Inflammatory macrophage treated with lipopolysaccharide for 1 hour (primary cell): ENCODE measurements around the gene VSTM4.

Experiments
- DNase-seq, 2 donors: peaks; one replicate each; pipeline ENCODE4 v3.0.0-alpha.2; 2020 to 2022

The VSTM4 gene

GRCh38 chr10:49116509-49117375, 1.4 kb upstream of the VSTM4 start:
- DNase-seq: no peak

DNA sequence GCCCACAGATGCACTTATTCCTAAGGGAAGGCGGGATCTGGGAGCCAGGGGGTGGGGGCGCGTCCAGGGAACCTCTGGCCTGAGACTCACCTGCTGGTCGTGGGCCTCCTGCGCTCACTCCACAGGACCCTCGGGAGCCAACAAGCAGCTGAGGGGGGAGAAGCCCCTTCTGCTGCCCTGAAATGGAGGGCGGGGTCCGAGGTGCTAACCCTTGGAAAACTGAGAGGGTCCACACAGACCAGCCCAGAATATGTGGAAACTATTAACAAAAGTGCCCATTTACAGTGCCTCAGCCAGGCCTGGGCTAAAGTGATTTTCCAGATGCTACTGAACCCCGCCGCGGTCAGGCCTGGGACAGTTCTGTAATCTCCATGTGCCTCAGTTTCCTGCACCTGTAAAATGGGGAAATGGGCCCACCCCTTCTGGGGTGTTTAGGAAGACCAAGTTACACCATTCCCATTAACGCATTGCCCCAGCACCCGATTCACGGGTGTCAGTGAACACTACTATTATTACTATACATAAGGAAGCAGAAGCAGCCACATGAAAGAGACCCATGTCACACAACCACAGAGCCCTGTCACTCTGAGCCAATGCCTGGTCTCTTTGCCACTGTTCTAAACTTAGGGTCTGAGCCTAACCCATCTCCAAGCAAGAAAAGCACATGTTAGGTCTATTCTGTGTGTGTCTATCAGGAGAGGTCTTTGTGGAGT, 630 bp upstream of the VSTM4 start:
- DNase-seq: no peak

- no peak for DNase-seq
Measured at GRCh38 chr10:49114718-49115014, 656 bp downstream of the VSTM4 start.

GRCh38 chr10:49113741-49114141, 1.6 kb downstream of the VSTM4 start:
- no peak for DNase-seq

GRCh38 chr10:49112851-49113250, 2.5 kb downstream of the VSTM4 start:
- DNase-seq: no peak

DNA sequence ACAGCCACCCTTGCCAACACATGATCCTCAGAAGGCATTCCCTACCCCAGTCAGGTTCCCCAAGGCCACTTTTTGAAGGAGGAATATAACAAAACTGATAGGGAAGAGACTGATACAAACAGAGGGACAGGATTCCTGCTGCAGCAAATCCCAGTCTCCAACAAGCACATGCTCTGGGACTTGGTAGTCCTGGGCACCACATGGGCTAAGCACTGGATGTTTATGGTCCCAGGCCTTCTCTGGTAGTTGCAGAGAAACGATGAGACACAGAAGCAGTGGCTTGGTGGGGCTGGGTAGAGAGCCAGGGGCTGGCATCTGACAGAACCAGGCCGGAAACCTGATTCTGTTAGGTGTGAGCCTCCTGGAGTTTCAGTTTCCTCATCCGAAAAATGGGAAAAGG, 3.2 kb downstream of the VSTM4 start:
- DNase-seq: no peak

- DNase-seq: no peak
Measured at GRCh38 chr10:49111320-49111698, 4.0 kb downstream of the VSTM4 start.

- DNase-seq: no peak
Measured at GRCh38 chr10:49110684-49111319, 4.5 kb downstream of the VSTM4 start.

- no peak for DNase-seq
Measured at GRCh38 chr10:49109669-49110340, 5.5 kb downstream of the VSTM4 start.

DNA sequence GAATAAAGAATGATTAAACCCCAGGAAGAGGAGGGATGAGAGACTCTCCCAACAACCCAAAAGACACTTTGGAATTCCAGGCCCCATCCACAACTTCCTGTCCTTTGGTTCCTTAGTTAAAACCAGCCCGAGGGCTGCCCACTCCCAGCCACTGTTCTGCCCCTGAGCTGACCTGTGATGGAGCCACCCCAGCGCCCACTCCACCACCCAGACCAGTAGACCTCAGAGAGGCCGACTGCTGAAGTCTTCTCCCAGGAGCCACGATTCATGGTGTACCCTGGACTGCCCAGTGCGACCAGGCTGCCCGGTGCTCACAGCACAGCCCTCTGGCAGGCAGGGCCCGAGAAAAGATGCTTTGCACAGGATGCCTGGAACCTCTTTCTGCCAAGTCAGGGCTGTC, 6.7 kb downstream of the VSTM4 start:
- DNase-seq: no peak

- no peak for DNase-seq
Measured at GRCh38 chr10:49107887-49108267, 7.4 kb downstream of the VSTM4 start.

GRCh38 chr10:49107111-49107886, 8.0 kb downstream of the VSTM4 start:
- DNase-seq: no peak

GRCh38 chr10:49106451-49106850, 8.9 kb downstream of the VSTM4 start:
- DNase-seq: no peak

DNA sequence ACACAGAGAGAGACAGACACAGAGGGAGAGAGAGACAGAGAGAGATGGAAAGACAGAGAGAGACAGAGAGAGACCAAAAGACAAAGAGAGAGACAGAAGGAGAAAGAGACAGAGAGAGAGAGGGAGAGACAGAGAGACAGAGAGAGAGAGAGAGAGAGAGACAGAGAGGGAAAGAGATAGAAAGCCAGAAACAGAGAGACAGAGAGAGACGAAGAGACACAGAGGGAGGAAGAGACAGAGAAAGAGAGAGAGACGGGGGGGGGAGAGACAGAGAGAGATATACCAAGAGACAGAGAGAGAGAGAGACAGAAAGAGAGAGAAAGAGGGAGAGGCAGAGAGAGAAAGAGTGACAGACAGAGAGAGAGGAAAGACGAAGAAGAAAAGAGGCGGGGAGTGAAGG, 10.2 kb downstream of the VSTM4 start:
- DNase-seq: no peak

DNA sequence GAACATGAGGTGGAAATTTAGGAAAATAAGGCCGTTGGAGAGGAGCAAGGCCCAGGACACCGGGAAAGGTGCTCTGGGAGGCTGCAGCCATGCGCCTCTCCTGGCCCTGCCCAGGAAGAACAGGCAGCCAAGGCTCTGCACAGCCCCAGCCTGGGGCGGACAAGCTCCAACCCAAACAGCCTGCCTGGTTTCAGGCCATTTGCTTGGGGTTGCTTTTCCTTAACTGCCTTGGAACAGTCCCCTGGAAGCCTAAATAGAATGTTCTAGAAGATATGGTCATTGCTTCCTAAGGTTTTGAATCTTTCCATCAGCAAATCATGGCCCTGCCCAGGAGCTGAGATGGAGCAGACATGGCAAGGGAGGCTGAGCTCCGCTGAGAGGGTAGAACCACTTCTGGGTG, 11.0 kb downstream of the VSTM4 start:
- DNase-seq: no peak

DNA sequence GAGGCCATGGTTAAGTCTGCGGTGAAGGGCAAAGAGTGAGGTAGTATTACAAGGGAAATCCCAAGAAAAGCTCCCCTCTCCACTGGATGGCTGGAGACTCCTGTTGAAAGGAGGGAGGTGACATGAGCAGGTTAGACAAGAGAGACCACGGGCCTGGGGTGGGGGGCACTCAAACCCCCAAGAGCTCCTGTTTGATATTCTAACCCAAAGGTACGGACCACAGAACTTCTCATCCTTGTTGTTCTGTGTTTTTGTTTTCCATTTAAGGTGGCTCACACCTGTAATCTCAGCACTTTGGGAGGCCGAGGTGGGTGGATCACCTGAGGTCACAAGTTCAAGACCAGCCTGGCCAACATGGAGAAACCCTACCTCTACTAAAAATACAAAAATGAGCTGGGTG, 11.6 kb downstream of the VSTM4 start:
- DNase-seq: no peak

DNA sequence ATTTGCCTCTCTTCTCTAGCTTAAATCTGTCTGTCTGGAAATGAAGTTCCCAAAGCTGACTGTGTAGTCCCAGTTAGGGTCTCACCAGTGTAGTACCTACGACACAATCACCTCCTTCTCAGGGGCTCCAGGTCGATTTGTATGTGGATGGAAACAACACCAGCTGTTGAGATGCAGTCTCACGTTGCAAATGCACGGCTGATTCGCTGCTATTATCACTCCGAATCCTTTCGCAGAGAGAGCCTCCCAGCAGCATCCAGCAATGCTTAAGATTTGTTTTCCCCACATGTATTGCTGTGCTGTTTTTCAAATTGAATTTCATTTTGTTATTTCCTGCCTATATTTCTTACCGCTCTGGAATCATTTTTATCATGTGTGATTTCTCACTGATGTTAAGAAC, 16.3 kb downstream of the VSTM4 start:
- no peak for DNase-seq

- DNase-seq: no peak
Measured at GRCh38 chr10:49096890-49097445, 18.4 kb downstream of the VSTM4 start.

- no peak for DNase-seq
Measured at GRCh38 chr10:49094646-49095045, 20.7 kb downstream of the VSTM4 start.

DNA sequence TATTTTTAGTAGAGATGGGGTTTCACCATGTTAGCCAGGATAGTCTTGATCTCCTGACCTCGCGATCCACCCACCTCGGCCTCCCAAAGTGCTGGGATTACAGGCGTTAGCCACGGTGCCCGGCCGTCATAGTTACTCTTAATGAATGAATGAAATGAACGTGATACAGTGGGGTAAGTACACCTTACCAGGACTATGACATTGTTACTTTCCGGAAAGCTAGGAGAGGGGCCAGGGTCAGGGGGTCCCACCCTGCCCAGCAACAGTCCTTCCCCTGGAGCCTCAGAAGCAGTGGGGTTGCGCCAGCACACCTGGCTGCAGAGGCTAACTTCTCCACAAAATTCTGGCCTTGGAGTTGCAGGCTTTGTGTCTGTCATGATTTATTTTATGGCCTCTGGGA, 21.4 kb downstream of the VSTM4 start:
- DNase-seq: no peak

DNA sequence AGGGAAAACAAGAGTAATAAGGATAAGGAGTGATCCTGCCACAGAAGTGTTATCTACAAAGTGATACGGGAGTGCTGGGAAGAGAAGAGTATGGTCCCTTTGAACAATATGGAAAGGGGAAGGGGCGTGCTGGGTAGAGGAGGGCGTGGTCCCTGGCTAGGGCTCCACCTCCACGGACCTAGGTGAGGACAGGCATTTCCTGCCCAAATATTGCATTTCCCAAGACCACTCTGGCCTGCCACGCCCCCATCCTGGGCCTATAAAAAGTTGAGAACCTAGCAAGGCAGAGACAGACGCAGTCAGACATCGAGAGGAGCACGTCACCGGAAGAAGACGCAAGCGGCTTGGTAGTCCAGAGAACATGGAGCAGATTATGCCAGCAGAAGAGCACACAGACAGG, 22.8 kb downstream of the VSTM4 start:
- DNase-seq: no peak

GRCh38 chr10:49091450-49092210, 23.7 kb downstream of the VSTM4 start:
- DNase-seq: no peak
